BJ (cell line): ENCODE measurements around the gene RUNX2. TPM values are rescaled to one million over a fixed set of nuclear protein-coding genes. Genes with fewer than 3 reads are reported as not detected.
A peak's percentile ranks its signal among the peaks of the same experiment; 100 is the strongest.

ENCODE experiments used
- CTCF ChIA-PET: fragments of 350-600 bp; formaldehyde crosslinking; extraction: SDS; loops from one replicate; lab custom pipeline; 2021; ENCODE audit warnings: antibody characterized with exemption, inconsistent platforms; lab: Yijun Ruan, JAX
- POLR2A ChIA-PET: fragments of 300-600 bp; sonication (Branson Sonifier 250); formaldehyde crosslinking; extraction: SDS; loops from one replicate; lab custom pipeline; 2021; ENCODE audit warnings: antibody characterized with exemption; lab: Charles Lee
- DNase-seq: peaks from one replicate; pipeline ENCODE4 v3.0.0-alpha.2; 2011; ENCODE audit warnings: low read depth
- H3K27me3 ChIP-seq: 2 replicates; pipeline ENCODE4 v1.6.0; 2011; ENCODE audit warnings: low read length; ENCODE audit not compliant: control insufficient read depth, insufficient read depth
- H3K36me3 ChIP-seq: 2 replicates; pipeline ENCODE4 v1.5.1; 2011; ENCODE audit warnings: low read length; ENCODE audit not compliant: control insufficient read depth, insufficient read depth
- H3K4me3 ChIP-seq: 2 replicates; pipeline ENCODE4 v1.5.1; 2011; ENCODE audit warnings: low read depth, mild to moderate bottlenecking, control low read depth, low read length
- CTCF ChIP-seq: IDR thresholded peaks from 2 replicates; pipeline ENCODE4 v1.5.1; 2011; ENCODE audit warnings: low read depth, mild to moderate bottlenecking, control low read depth, inconsistent platforms, low read length, moderate library complexity; ENCODE audit not compliant: insufficient read depth
- polyA plus RNA-seq: library from polyadenylated mRNA; depleted of rRNA; stranded (reverse); fragments of >200 nt; gene quantifications from 2 replicates; pipeline ENCODE4 v1.2.3, GENCODE V29; 2011

Gene RUNX2
- polyA plus RNA-seq, 1 experiment: 1.5 TPM

- H3K36me3 ChIP-seq: no peaks in the 10 kb centered on the region
- ChIA-PET POLR2A (interaction anchor here (0.6 to 0.7 kb wide), 2 partner anchors 100 to 202 kb away, joined by 3 read pairs; no protein-coding TSS in a partner anchor), CTCF (interaction anchor here (0.6 kb wide), 1 partner anchor 20 kb away, joined by 8 read pairs; no protein-coding TSS in a partner anchor)
- TF ChIP-seq CTCF: no peak
- H3K27me3 ChIP-seq: no peaks in the 10 kb centered on the region
- peak; percentile 74 for DNase-seq
- no peak overlapping the region for H3K4me3 ChIP-seq
Measured at GRCh38 chr6:45454008-45454911, 126.1 kb downstream of the RUNX2 start.

- no peak for DNase-seq
- no peak for TF ChIP-seq CTCF
- POLR2A ChIA-PET: no interaction called here
- CTCF ChIA-PET: no interaction called here
- Histone ChIP-seq H3K36me3 (no peaks in the 10 kb centered on the region), H3K27me3 (no peaks in the 10 kb centered on the region), H3K4me3 (no peak overlapping the region)
Measured at GRCh38 chr6:45455408-45455807, 127.3 kb downstream of the RUNX2 start.

- H3K36me3 ChIP-seq: no peaks in the 10 kb centered on the region
- H3K27me3 ChIP-seq: no peaks in the 10 kb centered on the region
- ChIA-PET CTCF (interaction anchor here (0.6 kb wide), 1 partner anchor 843 kb away, joined by 5 read pairs; no protein-coding TSS in a partner anchor), POLR2A (no interaction called here)
- TF ChIP-seq CTCF: no peak
- H3K4me3 ChIP-seq: no peak overlapping the region
- DNase-seq: no peak
Measured at GRCh38 chr6:45457141-45457540, 129.0 kb downstream of the RUNX2 start.

- POLR2A ChIA-PET: interaction anchor here (0.6 kb wide), 1 partner anchor 60 kb away, joined by 4 read pairs; no protein-coding TSS in a partner anchor
- no peaks in the 10 kb centered on the region for H3K36me3 ChIP-seq
- no peak overlapping the region for H3K4me3 ChIP-seq
- H3K27me3 ChIP-seq: no peaks in the 10 kb centered on the region
- CTCF ChIA-PET: no interaction called here
- no peak for DNase-seq
- no peak for TF ChIP-seq CTCF
Measured at GRCh38 chr6:45458672-45459071, 130.5 kb downstream of the RUNX2 start.

- H3K4me3 ChIP-seq: no peak overlapping the region
- DNase-seq: no peak
- no peaks in the 10 kb centered on the region for H3K36me3 ChIP-seq
- CTCF ChIA-PET: no interaction called here
- TF ChIP-seq CTCF: no peak
- no peaks in the 10 kb centered on the region for H3K27me3 ChIP-seq
- POLR2A ChIA-PET: no interaction called here
Measured at GRCh38 chr6:45460166-45460565, 132.0 kb downstream of the RUNX2 start.
